Endodermal cell (in vitro differentiated cells): ENCODE results near the gene FTO. TPM values are rescaled to one million over a fixed set of nuclear protein-coding genes. Genes with fewer than 3 reads are reported as not detected.

ENCODE experiments used
- DNase-seq: peaks from one replicate; pipeline ENCODE4 v3.0.0-alpha.2; 2017
- H3K27ac ChIP-seq: 2 replicates; pipeline ENCODE4 v1.5.1; 2013; ENCODE audit warnings: mild to moderate bottlenecking, low read depth, low read length, moderate library complexity
- H3K27me3 ChIP-seq: 2 replicates; pipeline ENCODE4 v1.6.1; 2013; ENCODE audit warnings: mild to moderate bottlenecking, low read length, moderate library complexity; ENCODE audit not compliant: insufficient read depth, control insufficient read depth, poor library complexity, severe bottlenecking
- H3K36me3 ChIP-seq: 2 replicates; pipeline ENCODE4 v1.7.0; 2013; ENCODE audit warnings: mild to moderate bottlenecking, low read length, moderate library complexity; ENCODE audit not compliant: control insufficient read depth, insufficient read depth
- H3K4me1 ChIP-seq: one replicate; pipeline ENCODE4 v1.7.0; 2013; ENCODE audit warnings: low read length; ENCODE audit not compliant: control insufficient read depth, insufficient read depth
- H3K4me3 ChIP-seq: 2 replicates; pipeline ENCODE4 v1.5.1; 2013; ENCODE audit warnings: mild to moderate bottlenecking, low read length, moderate library complexity
- H3K9ac ChIP-seq: 2 replicates; pipeline ENCODE4 v1.6.1; 2013; ENCODE audit warnings: mild to moderate bottlenecking, low read length, moderate library complexity; ENCODE audit not compliant: poor library complexity, severe bottlenecking; ENCODE audit errors: extremely low read depth
- H3K9me3 ChIP-seq: 2 replicates; pipeline ENCODE4 v1.6.1; 2013; ENCODE audit warnings: mild to moderate bottlenecking, low read length, moderate library complexity; ENCODE audit not compliant: control insufficient read depth
- H3K27ac Mint-ChIP-seq: 2 replicates; pipeline ENCODE4 v1.8.0; 2020; ENCODE audit warnings: mixed read lengths
- H3K27me3 Mint-ChIP-seq: 2 replicates; pipeline ENCODE4 v1.8.0; 2021; ENCODE audit warnings: mild to moderate bottlenecking, mixed read lengths; ENCODE audit not compliant: insufficient read depth
- H3K36me3 Mint-ChIP-seq: 2 replicates; pipeline ENCODE4 v1.8.0; 2020; ENCODE audit warnings: low read depth, mixed read lengths
- H3K4me1 Mint-ChIP-seq: 2 replicates; pipeline ENCODE4 v1.8.0; 2020; ENCODE audit warnings: mixed read lengths
- H3K4me3 Mint-ChIP-seq: 2 replicates; pipeline ENCODE4 v1.8.0; 2020; ENCODE audit warnings: mild to moderate bottlenecking, moderate library complexity, mixed read lengths
- H3K9me3 Mint-ChIP-seq: 2 replicates; pipeline ENCODE4 v1.8.0; 2020; ENCODE audit warnings: mild to moderate bottlenecking, mixed read lengths
- CTCF ChIP-seq: fragments of 200-600 bp; sonication (generic); conservative IDR thresholded peaks from 2 replicates; pipeline ENCODE4 v1.5.0; 2021; ENCODE audit warnings: antibody characterized with exemption, mild to moderate bottlenecking
- WGBS, 2 experiments: methylation state at CpG; one replicate each; pipeline versions ENCODE4 v1.1.5 to v1.1.7; 2013; ENCODE audit warnings: missing lambda C conversion rate in 2 of 2, mixed read lengths in 1 of 2; ENCODE audit not compliant: insufficient coverage in 1 of 2, insufficient read length in 1 of 2; 5-methylcytosine and 5-hydroxymethylcytosine counted together
- total RNA-seq, 2 donors: library from RNA; stranded (reverse); fragmentation: NEBNext Ultra II Directional in 1 of 2; extraction: Animal tissue kit (Norgen Biotek cat#: 25700) in 1 of 2; gene quantifications; 2 replicates in 1 of 2; 3 replicates in 1 of 2; pipeline ENCODE4 v1.2.1, GENCODE V29; 2021

The FTO gene
- total RNA-seq, 2 donors from 2014 or later: 80.3 to 102 TPM

- no peak overlapping the region for H3K27ac Mint-ChIP-seq
- H3K4me1 ChIP-seq: no peaks in the 10 kb centered on the region
- H3K36me3 ChIP-seq: no peaks in the 10 kb centered on the region
- no peak for TF ChIP-seq CTCF
- H3K4me3 Mint-ChIP-seq: peak overlapping the region; percentile 48
- H3K27me3 ChIP-seq: no peaks in the 10 kb centered on the region
- peaks cover 9% of the 10 kb centered on the region for H3K4me1 Mint-ChIP-seq
- DNase-seq: no peak
- H3K4me3 ChIP-seq: no peak overlapping the region
- WGBS, 2 experiments: 81 to 92% methylated on average over 4 to 9 of the region's 9 CpGs
- H3K9ac ChIP-seq: no peak overlapping the region
- H3K9me3 ChIP-seq: no peaks in the 10 kb centered on the region
- no peaks in the 10 kb centered on the region for H3K36me3 Mint-ChIP-seq
- H3K27ac ChIP-seq: no peak overlapping the region
- H3K27me3 Mint-ChIP-seq: peaks cover 56% of the 10 kb centered on the region
- H3K9me3 Mint-ChIP-seq: no peaks in the 10 kb centered on the region
Observed at GRCh38 chr16:54193013-54193664, 489.2 kb downstream of the FTO start.

GRCh38 chr16:54193665-54194333, 489.8 kb downstream of the FTO start:
- Histone ChIP-seq H3K9me3 (no peaks in the 10 kb centered on the region), H3K27me3 (no peaks in the 10 kb centered on the region), H3K9ac (no peak overlapping the region), H3K36me3 (no peaks in the 10 kb centered on the region), H3K4me1 (no peaks in the 10 kb centered on the region), H3K4me3 (no peak overlapping the region), H3K27ac (no peak overlapping the region)
- Mint-ChIP-seq H3K4me1 (peaks cover 10% of the 10 kb centered on the region), H3K27ac (no peak overlapping the region), H3K27me3 (peaks cover 51% of the 10 kb centered on the region), H3K9me3 (no peaks in the 10 kb centered on the region), H3K4me3 (peak overlapping the region; percentile 48), H3K36me3 (no peaks in the 10 kb centered on the region)
- TF ChIP-seq CTCF: peak; percentile 96
- 45 to 50% methylated on average over 16 to 25 of the region's 25 CpGs for WGBS, 2 experiments
- peak; percentile 95 for DNase-seq

GRCh38 chr16:54194334-54194743, 490.4 kb downstream of the FTO start:
- DNase-seq: no peak
- no peaks in the 10 kb centered on the region for H3K9me3 Mint-ChIP-seq
- 73 to 90% methylated on average over 4 to 24 of the region's 24 CpGs for whole genome bisulfite sequencing, 2 experiments
- TF ChIP-seq CTCF: no peak
- H3K4me1 Mint-ChIP-seq: peaks cover 14% of the 10 kb centered on the region
- H3K27me3 Mint-ChIP-seq: peaks cover 49% of the 10 kb centered on the region
- Histone ChIP-seq H3K9me3 (no peaks in the 10 kb centered on the region), H3K4me1 (no peaks in the 10 kb centered on the region), H3K4me3 (no peak overlapping the region), H3K36me3 (no peaks in the 10 kb centered on the region), H3K27ac (peak overlapping the region; percentile 36), H3K9ac (no peak overlapping the region), H3K27me3 (no peaks in the 10 kb centered on the region)
- no peaks in the 10 kb centered on the region for H3K36me3 Mint-ChIP-seq
- no peak overlapping the region for H3K27ac Mint-ChIP-seq
- H3K4me3 Mint-ChIP-seq: peak overlapping the region; percentile 48
